Pancreas (tissue), 10 donors: ENCODE results near the gene FBXO38. TPM values are rescaled to one million over a fixed set of nuclear protein-coding genes. Genes with fewer than 3 reads are reported as not detected.

ENCODE experiments used
- ATAC-seq, 4 donors: fragments of 200-7000 bp; cut with Tn5 transposase; one replicate each; pipeline versions ENCODE4 v1.8.0 to v1.9.1; 2020; ENCODE audit warnings: mild to moderate bottlenecking in 4 of 4, moderate library complexity in 4 of 4
- DNase-seq, 6 donors: peaks; one replicate each; pipeline ENCODE4 v3.0.0-alpha.2; 2020
- FAIRE-seq: peaks from 2 replicates; lab custom pipeline; 2012; peaks lifted over from hg19 to GRCh38; lab: Jason Lieb, UNC
- H3K27ac ChIP-seq, 4 donors: fragments of 200-600 bp; sonication (generic); 1 replicate in 3 of 4; 2 replicates in 1 of 4; pipeline versions ENCODE4 v1.5.0 to v1.8.0; 2020
- H3K27me3 ChIP-seq, 4 donors: fragments of 200-600 bp; one replicate each; pipeline ENCODE4 v1.8.0; 2021
- H3K36me3 ChIP-seq, 3 donors: fragments of 200-600 bp; sonication (generic) in 1 of 3; one replicate each; pipeline versions ENCODE4 v1.5.0 to v1.8.0; 2020 to 2021
- H3K4me1 ChIP-seq, 3 donors: fragments of 200-600 bp; one replicate each; pipeline ENCODE4 v1.8.0; 2021
- H3K4me3 ChIP-seq, 4 donors: fragments of 200-600 bp; sonication (generic) in 2 of 4; one replicate each; pipeline versions ENCODE4 v1.5.0 to v1.8.0; 2020 to 2021
- H3K9me3 ChIP-seq, 4 donors: fragments of 200-600 bp; one replicate each; pipeline ENCODE4 v1.8.0; 2021
- CTCF ChIP-seq, 4 donors: fragments of 200-600 bp; sonication (generic) in 3 of 4; IDR thresholded peaks; one replicate each; pipeline versions ENCODE4 v1.5.0 to v1.8.0; 2021; ENCODE audit warnings: antibody characterized with exemption in 4 of 4
- WGBS, 2 donors: extraction: QIAGEN DNeasy Blood & Tissue Kit; methylation state at CpG; one replicate each; pipeline ENCODE4 v1.1.7; 2013; 5-methylcytosine and 5-hydroxymethylcytosine counted together
- intact Hi-C, 3 donors: fragments of 100-400 bp; cut with DNase I; formaldehyde crosslinking; loops; one replicate each; pipeline versions ENCODE4 v1.11.1 to v1.14.2; 2022
- polyA plus RNA-seq, 2 donors: library from polyadenylated mRNA; stranded (reverse); fragments of 200-250 nt; gene quantifications; one replicate each; pipeline ENCODE4 v1.2.3, GENCODE V29; 2013
- total RNA-seq, 6 donors: library from RNA; stranded (reverse); fragmentation: NEBNext Ultra II Directional in 4 of 6; extraction: Animal tissue kit (Norgen Biotek cat#: 25700) in 4 of 6; gene quantifications; one replicate each; pipeline versions ENCODE4 v1.2.1 to v1.2.4, GENCODE V29; 2021 to 2023
- donor health status: healthy with polysubstance abuse.
- donor health status: DM: no; HTN: no; CAD: no; lungs with moderate emphysema.
- donor health status: DM: no; HTN: no; CAD: no.
- donor health status: control.
- donor health status: control.
- donor health status: Bipolar disorder and iron deficiency.
- donor health status: DM: yes; HTN: yes; CAD: no.
- donor health status: DM: no; HTN: no; CAD: no.
- donor health status: DM: no; HTN: no; CAD: no.
- donor health status: DM: yes; HTN: yes; CAD: no.

The FBXO38 gene
- total and polyA plus RNA-seq, 8 donors = 7.0 to 24.3 (median 15.7) TPM

GRCh38 chr5:148406406-148406805 is 22.6 kb downstream of the FBXO38 start:
- H3K27me3 ChIP-seq = no peaks in the 10 kb centered on the region
- no peak for TF ChIP-seq CTCF (IDR thresholded peaks at IDR 0.05)
- FAIRE-seq (no peak), DNase-seq (no peak), ATAC-seq (no peak)
- no peaks in the 10 kb centered on the region for H3K4me1 ChIP-seq
- intact Hi-C loops = no loop called here
- H3K4me3 ChIP-seq = no peak overlapping the region
- H3K9me3 ChIP-seq = no peaks in the 10 kb centered on the region
- no peak overlapping the region for H3K27ac ChIP-seq
- 93 to 97% methylated on average over 3 of the region's 3 CpGs for WGBS, 2 donors
- H3K36me3 ChIP-seq = peaks cover 0 to 58% (median 10%) of the 10 kb centered on the region in 3 donors

- WGBS, 2 donors = 82 to 83% methylated on average over 3 of the region's 3 CpGs
- H3K27ac ChIP-seq = no peak overlapping the region
- no peak for DNase-seq
- ATAC-seq = no peak
- H3K4me1 ChIP-seq = no peaks in the 10 kb centered on the region
- H3K4me3 ChIP-seq = no peak overlapping the region
- intact Hi-C loops = no loop called here
- TF ChIP-seq CTCF (IDR thresholded peaks at IDR 0.05) = no peak
- H3K27me3 ChIP-seq = no peaks in the 10 kb centered on the region
- FAIRE-seq = peak; percentile 89
- peaks cover 0 to 61% (median 20%) of the 10 kb centered on the region in 3 donors for H3K36me3 ChIP-seq
- H3K9me3 ChIP-seq = no peaks in the 10 kb centered on the region
Observed at GRCh38 chr5:148408092-148408491, 24.3 kb downstream of the FBXO38 start.

GRCh38 chr5:148412124-148412523 is 28.4 kb downstream of the FBXO38 start:
- Histone ChIP-seq H3K4me1 (no peaks in the 10 kb centered on the region), H3K4me3 (no peak overlapping the region), H3K27ac (no peak overlapping the region), H3K27me3 (no peaks in the 10 kb centered on the region), H3K36me3 (peaks cover 0 to 61% (median 17%) of the 10 kb centered on the region in 3 donors), H3K9me3 (no peaks in the 10 kb centered on the region)
- 95% methylated on average over 2 of the region's 2 CpGs for WGBS, 2 donors
- TF ChIP-seq CTCF (IDR thresholded peaks at IDR 0.05) = no peak
- DNase-seq = no peak
- ATAC-seq = no peak
- intact Hi-C loops = no loop called here
- FAIRE-seq = no peak

- FAIRE-seq = no peak
- H3K27ac ChIP-seq = no peak overlapping the region
- peaks cover 0 to 63% (median 14%) of the 10 kb centered on the region in 3 donors for H3K36me3 ChIP-seq
- intact Hi-C loops = no loop called here
- H3K4me1 ChIP-seq = no peaks in the 10 kb centered on the region
- TF ChIP-seq CTCF (IDR thresholded peaks at IDR 0.05) = no peak
- 92 to 94% methylated on average over 4 of the region's 4 CpGs for WGBS, 2 donors
- no peak for DNase-seq
- no peaks in the 10 kb centered on the region for H3K9me3 ChIP-seq
- no peak overlapping the region for H3K4me3 ChIP-seq
- no peaks in the 10 kb centered on the region for H3K27me3 ChIP-seq
- no peak for ATAC-seq
Observed at GRCh38 chr5:148414833-148415232, 31.1 kb downstream of the FBXO38 start.

- no peaks in the 10 kb centered on the region for H3K9me3 ChIP-seq
- no peak for TF ChIP-seq CTCF (IDR thresholded peaks at IDR 0.05)
- H3K27ac ChIP-seq = no peak overlapping the region
- FAIRE-seq = no peak
- WGBS, 2 donors = 74 to 88% methylated on average over 1 of the region's 1 CpG
- no peaks in the 10 kb centered on the region for H3K27me3 ChIP-seq
- peaks cover 0 to 52% (median 9%) of the 10 kb centered on the region in 3 donors for H3K36me3 ChIP-seq
- intact Hi-C loops = no loop called here
- no peak for ATAC-seq
- H3K4me3 ChIP-seq = no peak overlapping the region
- no peaks in the 10 kb centered on the region for H3K4me1 ChIP-seq
- DNase-seq = no peak
Observed at GRCh38 chr5:148416416-148416815, 32.7 kb downstream of the FBXO38 start.
